GM19455 (cell line): ENCODE results near the gene ZGPAT.

Source experiments
- ATAC-seq: cut with Tn5 transposase; IDR thresholded peaks from one replicate; pipeline ENCODE4 v1.9.1; 2021; ENCODE audit not compliant: unreplicated experiment

Gene ZGPAT

DNA sequence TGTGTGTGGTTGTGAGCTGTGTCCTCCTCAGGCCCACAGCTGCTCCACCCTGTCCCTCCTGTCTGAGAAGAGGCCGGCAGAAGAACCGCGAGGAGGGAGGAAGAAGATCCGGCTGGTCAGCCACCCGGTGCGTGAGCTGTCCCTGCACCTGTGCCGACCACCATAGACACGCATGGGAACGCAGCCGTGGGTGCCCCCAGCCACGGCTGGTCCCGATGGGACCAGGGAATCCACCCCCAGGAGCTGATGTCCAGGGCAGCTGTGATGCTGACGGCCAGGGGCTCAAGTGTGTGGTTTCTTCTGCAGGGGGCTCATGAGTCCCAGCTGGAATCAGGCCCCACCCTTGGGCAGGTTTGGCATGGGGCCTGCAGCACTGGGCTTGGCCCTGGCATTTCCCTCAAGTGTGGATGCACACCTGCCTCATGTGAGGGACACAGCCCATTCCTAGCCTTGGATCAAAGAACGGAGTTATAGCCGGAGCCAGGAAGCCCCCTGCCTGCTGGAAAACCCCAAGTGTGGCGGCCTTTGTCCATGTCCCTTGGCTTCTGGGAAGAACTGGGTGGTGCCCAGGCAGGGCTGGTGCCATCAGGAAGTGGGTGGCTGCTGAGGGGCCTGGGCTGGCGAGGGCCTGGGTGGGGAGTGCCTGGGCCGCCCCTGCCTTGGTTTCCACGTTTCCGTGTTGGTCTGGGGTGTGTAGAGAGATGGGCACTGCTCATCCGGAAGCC lies 16.0 kb upstream of the ZGPAT start:
- ATAC-seq = no peak

- ATAC-seq = no peak
These were observed 15.3 kb upstream of the ZGPAT start for GRCh38 chr20:63692436-63693082.

- ATAC-seq = no peak
These were observed 14.6 kb upstream of the ZGPAT start for GRCh38 chr20:63693083-63693732.

GRCh38 chr20:63693733-63694583 lies 13.9 kb upstream of the ZGPAT start:
- no peak for ATAC-seq

DNA sequence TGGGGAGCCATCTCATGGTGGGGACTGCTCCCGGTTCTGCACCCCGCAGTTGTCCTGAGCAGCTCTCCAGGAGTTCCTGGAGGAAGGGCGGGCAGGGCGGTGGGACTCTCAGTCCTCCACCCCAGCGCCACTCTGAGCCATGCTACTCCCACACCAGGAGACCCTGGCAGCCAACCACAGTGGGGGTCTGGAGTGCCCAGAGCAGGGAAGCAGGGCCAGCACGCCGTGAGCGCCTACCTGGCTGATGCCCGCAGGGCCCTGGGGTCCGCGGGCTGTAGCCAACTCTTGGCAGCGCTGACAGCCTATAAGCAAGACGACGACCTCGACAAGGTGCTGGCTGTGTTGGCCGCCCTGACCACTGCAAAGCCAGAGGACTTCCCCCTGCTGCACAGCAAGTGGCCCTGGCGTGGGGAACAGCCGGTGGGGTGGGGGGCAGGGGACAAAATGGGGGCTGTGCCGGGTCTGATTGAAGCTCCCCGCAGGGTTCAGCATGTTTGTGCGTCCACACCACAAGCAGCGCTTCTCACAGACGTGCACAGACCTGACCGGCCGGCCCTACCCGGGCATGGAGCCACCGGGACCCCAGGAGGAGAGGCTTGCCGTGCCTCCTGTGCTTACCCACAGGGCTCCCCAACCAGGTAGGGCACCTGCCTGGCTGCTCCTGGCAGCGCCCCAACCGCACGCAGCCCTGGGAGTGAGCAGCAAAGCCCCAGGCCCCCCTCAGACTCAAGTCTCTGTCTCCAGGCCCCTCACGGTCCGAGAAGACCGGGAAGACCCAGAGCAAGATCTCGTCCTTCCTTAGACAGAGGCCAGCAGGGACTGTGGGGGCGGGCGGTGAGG lies 13.0 kb upstream of the ZGPAT start:
- no peak for ATAC-seq

DNA sequence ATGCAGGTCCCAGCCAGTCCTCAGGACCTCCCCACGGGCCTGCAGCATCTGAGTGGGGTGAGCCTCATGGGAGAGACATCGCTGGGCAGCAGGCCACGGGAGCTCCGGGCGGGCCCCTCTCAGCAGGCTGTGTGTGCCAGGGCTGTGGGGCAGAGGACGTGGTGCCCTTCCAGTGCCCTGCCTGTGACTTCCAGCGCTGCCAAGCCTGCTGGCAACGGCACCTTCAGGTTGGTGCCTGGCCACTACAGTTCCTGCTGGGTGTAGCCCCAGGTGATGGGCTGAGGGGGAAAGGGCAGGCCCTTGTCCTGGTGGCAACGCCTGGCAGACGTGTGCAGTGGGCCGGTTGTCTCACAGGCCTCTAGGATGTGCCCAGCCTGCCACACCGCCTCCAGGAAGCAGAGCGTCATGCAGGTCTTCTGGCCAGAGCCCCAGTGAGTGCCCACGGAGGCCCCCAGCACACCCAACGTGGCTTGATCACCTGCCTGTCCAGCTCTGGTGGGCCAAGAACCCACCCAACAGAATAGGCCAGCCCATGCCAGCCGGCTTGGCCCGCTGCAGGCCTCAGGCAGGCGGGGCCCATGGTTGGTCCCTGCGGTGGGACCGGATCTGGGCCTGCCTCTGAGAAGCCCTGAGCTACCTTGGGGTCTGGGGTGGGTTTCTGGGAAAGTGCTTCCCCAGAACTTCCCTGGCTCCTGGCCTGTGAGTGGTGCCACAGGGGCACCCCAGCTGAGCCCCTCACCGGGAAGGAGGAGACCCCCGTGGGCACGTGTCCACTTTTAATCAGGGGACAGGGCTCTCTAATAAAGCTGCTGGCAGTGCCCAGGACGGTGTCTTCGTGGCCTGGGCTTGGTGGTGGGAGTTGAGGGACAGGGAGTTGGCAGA lies 12.2 kb upstream of the ZGPAT start:
- no peak for ATAC-seq

DNA sequence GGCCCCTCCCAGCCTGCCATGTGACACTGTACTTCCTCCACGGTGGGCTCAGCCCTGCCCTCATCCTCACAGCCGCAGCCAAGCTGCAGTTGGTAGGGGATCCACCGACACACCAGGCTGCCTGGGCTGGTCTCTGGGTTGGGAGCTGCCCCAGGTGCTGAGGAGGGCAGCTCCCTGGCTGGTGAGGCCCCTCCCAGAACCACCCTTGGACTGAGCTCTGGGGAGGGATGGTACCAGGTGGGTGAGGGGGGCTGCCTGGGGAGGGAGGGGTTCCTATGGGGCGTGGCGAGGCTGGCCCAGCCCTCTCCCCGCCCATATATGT lies 11.6 kb upstream of the ZGPAT start:
- no peak for ATAC-seq

- no peak for ATAC-seq
These were observed 11.0 kb upstream of the ZGPAT start, which contains the start of gene TNFRSF6B for GRCh38 chr20:63696628-63697356. Gene TNFRSF6B, plus strand, starts transcription at chr20:63696652. Its CDS starts 116 bp downstream, at chr20:63696768.

DNA sequence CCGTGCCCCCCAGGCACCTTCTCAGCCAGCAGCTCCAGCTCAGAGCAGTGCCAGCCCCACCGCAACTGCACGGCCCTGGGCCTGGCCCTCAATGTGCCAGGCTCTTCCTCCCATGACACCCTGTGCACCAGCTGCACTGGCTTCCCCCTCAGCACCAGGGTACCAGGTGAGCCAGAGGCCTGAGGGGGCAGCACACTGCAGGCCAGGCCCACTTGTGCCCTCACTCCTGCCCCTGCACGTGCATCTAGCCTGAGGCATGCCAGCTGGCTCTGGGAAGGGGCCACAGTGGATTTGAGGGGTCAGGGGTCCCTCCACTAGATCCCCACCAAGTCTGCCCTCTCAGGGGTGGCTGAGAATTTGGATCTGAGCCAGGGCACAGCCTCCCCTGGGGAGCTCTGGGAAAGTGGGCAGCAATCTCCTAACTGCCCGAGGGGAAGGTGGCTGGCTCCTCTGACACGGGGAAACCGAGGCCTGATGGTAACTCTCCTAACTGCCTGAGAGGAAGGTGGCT lies 10.4 kb upstream of the ZGPAT start:
- ATAC-seq = no peak

DNA sequence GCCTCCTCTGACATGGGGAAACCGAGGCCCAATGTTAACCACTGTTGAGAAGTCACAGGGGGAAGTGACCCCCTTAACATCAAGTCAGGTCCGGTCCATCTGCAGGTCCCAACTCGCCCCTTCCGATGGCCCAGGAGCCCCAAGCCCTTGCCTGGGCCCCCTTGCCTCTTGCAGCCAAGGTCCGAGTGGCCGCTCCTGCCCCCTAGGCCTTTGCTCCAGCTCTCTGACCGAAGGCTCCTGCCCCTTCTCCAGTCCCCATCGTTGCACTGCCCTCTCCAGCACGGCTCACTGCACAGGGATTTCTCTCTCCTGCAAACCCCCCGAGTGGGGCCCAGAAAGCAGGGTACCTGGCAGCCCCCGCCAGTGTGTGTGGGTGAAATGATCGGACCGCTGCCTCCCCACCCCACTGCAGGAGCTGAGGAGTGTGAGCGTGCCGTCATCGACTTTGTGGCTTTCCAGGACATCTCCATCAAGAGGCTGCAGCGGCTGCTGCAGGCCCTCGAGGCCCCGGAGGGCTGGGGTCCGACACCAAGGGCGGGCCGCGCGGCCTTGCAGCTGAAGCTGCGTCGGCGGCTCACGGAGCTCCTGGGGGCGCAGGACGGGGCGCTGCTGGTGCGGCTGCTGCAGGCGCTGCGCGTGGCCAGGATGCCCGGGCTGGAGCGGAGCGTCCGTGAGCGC lies 9.8 kb upstream of the ZGPAT start:
- no peak for ATAC-seq

DNA sequence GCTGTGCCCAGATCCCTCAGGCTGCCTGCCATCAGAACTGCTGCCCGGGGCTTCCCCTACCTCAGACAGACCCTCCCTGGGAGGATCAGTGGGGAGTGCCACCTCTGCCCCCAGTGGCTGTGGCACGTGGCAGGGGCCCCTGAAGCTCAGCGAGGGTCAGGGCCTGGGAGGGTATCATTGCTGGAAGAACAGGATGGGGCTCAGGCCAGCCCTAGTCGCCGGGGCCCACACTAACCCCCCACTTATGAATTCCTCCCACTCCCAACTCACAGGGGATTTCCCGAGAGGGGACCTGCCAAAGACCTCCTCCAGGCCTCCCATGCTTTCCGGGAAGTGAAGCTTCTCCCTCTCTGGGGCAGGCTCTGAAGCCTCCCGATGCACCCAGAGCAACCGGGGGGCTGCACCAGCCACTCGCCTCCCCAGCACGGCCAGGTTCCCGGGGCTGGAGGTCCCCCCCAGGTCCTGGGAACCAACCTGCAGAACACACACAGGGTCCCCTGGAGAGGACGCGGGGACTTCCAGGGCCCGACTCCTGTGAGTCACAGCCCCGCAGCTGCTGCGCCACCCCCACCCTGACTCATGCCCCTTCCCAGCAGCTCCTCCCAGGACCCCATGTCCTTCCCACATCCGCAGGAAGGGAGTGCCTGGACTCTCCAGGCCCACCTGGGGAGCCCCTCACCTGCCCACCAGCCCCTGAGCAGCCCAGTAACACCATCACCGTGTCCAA lies 8.9 kb upstream of the ZGPAT start:
- no peak for ATAC-seq

- ATAC-seq = no peak
These were observed 8.2 kb upstream of the ZGPAT start for GRCh38 chr20:63699466-63700198.

DNA sequence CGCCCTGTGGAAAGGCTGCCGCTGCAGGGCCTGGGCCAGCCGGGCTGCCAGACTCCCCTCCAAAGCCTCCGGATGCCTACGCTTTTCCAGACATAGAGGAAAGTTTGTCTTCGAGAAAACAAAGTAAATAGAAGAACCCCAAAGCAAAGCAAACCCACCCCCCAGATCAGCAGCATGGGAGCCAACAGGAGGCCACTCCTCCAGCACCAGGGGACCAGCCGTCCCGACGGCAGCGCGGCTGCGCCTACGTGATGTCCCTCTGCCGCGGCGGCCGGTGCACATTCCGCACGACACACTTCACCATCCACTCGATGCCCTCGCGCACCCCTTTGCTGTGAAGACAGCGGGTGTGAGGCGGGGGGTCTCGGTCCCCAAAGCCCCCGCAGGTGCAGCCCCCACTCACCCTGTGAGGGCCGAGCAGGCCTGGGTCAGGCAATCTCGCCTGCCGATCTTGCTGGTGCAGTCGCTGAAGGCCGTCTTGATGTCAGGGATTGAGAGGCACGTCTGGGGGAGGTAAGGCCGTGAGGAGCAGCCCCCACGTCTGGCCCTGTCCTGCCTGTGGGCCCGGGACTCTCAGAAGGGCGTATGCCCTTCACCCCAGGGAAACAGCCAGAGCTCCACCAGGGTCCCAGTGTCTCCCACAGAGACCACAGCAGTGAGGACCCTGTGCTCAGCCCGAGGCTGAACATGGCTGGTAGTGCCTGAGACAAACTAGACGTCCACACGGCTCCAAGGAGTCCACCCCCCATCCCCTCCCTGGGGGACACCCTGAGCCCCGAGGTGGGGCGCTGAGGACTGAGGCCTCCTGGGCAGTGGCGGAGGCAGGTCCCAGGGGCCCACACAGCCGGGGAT lies 7.4 kb upstream of the ZGPAT start:
- no peak for ATAC-seq

DNA sequence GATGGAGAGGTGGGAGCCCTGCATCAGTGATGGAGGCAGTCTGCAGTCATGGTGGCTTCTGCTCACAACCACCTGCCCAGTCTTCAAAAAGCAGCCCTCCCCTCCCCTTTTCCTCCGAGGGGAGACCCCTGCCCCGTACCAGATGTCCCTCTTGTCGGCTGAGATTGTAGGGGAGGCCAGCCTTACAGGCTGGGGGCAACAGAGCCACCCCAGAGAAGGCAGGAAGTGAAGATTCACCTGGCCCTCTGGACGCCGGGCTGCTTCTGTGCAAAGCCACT lies 6.8 kb upstream of the ZGPAT start:
- ATAC-seq = no peak

DNA sequence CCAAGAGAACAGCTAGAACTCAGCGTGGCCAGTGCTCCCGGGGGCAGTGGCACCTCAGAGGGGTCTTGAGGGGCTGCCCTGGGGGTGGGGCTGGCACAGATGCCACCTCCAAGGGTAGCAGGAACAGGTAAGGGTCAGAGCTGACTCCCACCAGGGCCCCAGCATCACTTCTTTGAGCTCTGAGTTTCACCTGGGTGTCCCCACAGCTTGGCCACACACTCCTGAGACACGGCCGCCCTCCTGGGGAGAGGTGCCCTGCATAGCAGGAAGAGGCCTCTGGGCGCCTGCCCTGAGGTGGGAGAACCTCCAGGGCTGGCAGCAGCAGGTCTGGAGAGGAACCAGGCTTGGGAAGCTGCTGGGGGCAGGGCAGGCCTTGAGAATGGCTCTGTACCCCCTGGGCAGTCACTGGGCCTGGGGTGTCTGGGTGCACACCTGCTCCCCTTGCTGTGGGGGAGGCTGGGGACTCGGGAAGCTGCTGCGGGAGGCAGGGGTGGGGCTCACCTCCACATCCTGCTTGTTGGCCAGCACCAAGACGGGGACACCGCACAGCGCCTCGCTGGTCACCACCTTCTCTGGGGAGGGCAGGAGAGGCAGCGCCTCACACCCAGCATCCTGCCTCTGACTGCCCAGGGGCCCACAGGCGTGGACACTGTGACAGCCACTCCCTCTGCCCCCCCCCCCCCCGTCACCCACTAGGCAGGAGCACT lies 6.4 kb upstream of the ZGPAT start:
- ATAC-seq = no peak
